Colon (tissue), 2 donors: ENCODE results near the gene MED12L.
A peak's percentile ranks its signal among the peaks of the same experiment; 100 is the strongest.
"Not testable (repeated sequence)": the region's sequence is repeated elsewhere in the genome, so short reads cannot be mapped to it uniquely, and the experiment has no call there.

ENCODE experiments used
- FAIRE-seq: peaks from 2 replicates; lab custom pipeline; 2012; peaks lifted over from hg19 to GRCh38; lab: Jason Lieb, UNC
- donor health status: control.
- donor health status: control.

Gene MED12L

DNA sequence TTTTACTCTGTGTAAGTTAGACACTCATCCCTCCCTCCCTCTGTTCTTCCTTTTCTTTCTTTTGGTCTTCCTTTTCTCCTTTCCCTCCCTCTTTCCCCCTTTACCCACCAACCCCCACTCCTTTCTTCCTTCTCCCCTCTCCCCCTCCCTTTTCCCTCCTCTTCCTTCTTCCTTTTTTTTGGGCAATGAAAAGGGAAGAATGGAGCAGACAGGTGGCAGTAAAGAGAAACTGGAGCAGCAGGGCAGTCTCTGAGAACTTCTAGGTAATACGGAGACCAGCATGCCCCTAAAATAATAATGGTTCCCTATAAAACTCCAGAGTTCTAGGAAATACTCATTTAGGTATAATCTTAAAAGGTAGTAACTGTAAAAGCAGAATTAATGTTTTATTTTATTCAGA lies 129.0 kb downstream of the MED12L start:
- no peak for FAIRE-seq

DNA sequence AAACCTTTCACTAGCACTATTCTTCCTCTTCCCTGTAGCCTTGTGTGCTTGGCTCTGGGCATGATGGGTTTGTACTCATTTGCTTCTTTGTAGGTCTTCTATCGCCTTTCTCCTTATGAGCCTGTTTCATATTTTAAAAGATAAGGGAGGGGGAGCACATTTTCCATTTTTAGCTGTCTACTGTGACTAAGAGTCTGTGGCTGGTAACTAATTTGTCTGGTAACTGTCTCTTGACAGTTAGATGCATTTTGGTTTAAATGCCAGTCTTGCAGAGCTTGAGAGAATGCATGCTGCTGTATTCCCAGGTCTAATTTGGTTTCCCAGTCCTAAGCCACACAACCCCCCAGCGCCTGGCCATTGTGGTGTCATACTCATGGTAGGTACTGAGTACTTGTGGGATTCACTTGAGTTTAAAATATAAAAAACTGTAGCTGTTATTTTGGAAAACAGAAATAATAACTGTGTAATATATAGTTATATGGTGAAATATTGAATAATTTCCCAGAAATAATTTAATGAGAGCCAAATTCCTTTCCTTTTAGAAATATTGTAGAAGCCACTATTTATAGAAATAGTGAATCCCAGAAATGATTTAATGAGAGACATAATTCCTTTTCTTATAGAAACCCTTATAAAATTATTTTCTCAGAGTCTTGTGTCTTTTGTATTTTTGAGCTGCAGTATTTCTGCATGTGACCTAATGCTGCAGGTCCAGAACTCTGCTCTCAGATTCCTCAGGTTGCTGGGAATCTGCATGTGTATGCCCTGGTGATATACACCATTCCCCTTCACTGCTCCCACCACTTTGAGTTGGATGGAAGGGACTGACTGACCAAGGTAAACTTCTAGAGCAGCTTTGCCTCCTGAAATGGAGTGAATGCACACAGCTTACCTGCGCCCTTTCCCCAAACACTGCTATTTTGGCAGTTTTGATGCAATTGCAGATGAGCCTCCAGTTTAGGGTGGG lies 131.5 kb downstream of the MED12L start:
- FAIRE-seq: no peak

DNA sequence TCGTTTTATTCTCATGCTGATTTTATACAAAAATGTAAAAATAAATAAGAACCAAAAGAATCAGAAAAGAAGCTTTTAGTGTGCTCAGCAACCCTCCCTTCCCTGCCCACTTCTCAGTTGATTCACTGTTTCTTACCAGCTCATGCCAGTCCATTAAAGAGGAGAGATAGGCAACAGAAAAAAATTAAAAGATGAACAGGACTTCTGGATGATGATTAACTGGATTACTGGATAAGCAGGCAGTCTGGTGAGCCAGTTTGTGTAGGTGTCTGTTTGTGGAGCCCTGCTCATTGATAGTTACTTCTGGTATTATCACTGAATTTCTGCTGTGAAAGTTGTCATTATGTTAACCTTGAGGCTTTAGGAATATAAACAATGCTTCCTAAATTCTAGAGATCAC lies 132.7 kb downstream of the MED12L start:
- FAIRE-seq: no peak

DNA sequence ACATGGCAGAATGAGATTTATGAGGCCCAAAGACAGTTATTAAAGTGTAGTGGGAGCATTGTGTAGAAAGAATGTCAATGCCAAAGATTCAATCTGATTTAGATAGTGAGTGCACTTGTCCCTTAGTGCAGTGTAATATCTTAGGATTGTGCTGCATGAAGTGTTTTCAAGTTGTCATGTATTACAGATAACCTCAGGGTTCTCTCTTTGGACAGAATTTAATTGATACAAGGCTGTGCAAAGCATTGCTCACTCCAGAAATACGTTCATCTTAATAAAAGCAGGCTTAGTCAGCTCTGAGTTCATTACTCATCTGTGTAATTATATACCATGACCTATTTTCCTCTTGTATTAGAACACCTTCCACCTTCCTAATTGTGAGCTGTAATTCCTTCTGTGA lies 133.6 kb downstream of the MED12L start:
- FAIRE-seq: no peak

DNA sequence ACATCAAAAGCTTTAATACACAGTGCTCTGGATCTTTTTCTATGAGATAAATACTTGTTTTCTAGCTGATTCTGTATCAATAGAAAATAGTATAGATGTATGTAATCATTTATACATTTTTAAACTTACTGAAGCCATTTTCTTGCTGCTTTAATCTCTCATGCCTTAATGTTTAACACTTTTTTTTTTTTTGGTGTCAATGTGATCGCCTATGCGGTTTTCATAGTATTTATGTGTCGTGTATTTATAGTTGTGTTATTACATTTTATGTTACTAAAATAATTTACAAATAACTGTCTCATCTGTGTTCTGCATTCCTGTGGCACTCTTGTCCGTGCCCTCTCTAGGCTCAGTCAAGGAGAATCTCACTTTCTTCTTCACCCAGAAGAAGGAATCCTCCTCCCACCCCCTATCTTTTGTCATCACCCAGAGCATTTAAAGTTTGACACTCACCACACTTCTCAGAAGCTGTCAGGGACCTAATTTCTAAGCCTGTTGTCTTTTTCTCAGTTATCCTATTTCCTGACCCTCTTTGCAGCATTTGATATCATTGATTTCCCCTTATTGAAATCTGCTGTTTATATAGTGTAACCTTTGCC lies 138.9 kb downstream of the MED12L start:
- FAIRE-seq: no peak

DNA sequence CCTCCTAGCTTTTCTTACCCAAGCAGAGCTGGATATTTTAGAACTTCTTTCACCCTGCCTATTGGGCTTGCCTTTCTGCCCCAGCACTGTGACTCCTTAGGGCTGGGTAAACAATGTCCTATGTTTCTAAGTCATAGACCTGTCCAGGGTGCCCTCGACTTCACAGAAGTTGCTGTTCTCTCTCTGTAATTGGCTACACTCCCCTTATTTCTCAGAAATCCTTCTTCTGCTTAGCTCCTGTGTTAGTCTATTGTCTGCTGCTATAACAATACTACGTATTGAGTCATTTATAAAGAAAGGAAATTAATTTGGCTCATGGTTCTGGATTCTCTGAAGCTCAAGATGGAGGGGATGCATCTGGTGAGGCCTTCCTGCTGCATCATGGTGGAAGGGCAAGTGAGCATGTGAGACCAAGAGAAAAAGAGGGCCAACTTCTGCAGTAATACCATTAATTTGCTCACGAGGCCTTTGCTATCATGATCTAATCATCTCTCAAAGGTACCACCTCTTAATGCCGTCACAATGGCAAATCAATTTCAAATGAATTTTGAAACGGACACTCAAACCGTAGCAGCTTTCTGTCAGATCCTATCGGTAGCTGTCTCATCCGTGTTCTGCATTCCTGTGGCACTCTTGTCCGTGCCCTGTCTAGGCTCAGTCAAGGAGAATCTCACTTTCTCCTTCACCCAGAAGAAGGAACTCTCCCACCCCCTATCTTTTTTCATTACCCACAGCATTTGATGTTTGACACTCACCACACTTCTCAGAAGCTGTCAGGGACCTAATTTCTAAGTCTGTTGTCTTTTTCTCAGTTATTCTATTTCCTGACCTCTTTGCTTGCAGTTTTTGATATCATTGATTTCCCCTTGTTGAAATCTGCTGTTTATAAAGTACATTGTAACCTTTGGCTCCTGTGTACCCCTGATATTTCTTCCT lies 139.8 kb downstream of the MED12L start:
- no peak for FAIRE-seq

DNA sequence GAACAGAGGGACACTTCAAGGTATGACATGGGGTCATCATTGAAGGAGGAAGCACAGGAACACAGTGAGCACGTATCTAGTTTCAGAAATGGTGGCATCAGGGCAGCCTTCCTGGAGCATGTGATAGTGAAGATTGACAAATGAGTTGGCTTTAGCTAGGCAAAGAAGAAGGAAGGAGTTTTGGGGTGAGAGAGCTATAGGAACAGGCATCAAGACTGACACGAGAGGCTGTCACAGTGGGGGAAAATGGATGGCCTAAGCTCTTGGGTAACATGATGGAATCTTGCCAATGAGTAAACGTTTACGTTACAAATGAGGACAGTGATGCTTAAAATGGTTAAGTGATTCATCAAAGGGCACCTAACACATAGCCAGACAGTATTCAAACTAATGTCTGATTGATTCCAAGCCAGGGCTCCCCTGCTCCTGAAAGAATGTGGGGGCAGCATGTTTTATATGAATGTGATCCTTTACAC lies 140.7 kb downstream of the MED12L start:
- no peak for FAIRE-seq

DNA sequence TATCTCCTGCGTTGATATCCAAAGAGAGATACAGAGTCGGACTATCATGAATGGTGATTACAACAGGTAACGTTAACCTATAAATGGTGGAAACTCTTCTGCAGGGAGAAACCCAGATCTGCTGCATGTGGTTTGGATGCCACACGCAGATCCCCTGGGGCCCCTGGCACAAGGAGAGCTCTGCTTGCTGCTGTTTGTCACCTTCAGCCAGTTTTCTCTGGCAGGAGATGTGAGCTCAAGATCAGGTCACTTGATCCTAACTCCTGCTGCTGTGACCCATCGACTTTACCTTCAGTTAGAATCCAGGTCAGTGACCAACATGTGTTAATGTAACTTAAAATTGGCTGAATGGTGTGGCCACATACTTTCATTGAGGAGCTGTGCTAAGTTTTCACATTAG lies 141.4 kb downstream of the MED12L start:
- FAIRE-seq: no peak

DNA sequence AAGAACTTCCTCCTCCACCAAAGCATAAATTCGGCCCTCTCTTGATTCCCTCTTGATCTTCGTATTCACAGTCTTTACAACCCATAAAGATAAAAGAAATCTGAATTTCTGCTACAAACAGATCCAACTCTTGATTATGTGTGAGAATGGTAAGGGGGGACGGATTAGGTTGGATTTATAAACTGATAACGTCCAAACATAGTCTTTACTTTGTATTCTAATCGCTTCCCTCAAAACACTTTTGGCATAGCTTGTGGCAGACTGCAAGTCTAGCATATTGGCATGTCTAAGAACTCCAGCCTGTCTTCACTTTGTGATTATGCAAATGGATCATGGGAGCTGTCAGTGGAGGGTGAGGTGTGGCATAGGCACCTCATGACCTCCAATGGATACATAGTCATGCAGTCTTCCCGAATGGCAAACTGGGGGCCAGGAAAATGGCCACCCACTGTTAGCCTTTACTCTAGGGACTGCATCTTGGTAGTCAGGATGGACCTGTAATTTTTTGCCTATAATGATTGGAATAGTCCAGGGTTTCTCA lies 141.9 kb downstream of the MED12L start:
- no peak for FAIRE-seq

DNA sequence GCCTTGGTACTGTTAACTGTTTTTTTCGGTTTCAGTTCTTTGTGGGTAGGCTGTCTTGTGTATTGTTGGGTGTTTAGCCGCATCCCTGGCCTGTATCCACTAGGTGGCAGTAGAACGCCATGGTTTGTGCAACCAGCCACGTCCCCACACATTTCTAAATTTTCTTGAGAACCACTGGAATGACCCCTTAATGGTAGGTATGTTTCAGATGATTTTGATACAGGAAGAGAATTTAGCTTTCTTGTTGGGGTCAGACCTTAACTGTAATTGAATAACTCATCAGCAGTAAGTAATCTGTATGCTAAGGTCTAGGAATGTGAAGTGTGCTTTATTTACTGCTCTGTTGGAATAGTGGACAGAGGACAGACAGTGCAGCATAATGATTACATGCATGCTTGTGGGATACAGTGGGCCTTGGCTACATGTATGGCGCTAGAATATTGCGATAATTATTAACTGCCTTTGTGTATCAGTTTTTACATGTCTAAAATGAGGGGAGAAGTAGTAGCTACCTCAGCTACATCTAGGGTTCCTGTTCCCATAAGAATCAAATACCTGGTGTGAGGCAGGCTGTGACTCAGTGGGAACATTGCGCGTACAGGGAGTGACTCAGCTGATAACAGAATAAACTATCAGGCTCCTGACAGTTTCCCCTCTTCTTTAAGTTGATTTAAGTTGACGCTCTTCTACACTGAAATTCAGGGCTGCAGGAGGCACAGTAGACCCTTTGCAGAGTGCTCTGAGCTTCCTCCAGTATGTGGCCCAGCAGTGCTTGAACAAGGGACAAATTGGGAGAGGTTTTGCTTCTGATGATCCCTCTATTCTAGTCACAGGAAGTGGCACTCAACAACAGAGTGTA lies 142.6 kb downstream of the MED12L start:
- FAIRE-seq: no peak

DNA sequence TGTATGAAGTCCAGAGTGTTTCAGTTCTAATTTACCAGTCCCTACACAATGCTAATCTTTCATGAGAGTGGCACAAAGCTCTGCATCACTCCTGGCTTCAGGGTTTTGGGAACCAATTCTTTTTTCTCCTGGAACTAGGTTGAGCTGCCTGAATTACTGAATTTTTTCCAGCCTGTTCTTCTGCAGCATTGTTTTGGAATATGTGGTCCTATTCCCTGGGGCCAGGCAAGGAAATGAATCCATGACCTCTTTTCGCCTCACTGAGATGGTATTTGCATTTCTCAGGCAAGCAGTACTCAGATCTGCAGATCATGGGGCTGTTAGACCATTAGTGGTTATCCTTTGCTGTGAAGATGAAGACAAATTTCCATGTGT lies 143.2 kb downstream of the MED12L start:
- FAIRE-seq: no peak

DNA sequence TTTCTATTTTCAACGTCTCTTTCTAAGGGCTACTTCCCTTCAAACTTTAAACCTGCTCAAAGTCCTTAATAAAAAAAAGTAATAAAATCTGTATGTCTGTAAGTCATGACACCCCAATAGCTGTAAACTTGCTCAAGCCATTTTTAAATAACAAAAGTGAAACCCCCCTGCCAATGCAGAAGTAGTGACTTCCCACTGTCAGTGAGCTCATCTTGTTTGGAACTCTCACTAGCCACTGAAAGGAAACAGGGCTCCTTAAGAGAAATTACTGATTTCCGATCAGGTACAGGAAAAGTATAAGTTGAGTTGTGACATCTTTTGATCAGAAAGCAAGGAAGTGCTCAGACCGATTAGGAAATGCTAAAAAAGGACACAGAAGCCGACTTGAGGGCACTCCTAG lies 145.2 kb downstream of the MED12L start:
- no peak for FAIRE-seq

DNA sequence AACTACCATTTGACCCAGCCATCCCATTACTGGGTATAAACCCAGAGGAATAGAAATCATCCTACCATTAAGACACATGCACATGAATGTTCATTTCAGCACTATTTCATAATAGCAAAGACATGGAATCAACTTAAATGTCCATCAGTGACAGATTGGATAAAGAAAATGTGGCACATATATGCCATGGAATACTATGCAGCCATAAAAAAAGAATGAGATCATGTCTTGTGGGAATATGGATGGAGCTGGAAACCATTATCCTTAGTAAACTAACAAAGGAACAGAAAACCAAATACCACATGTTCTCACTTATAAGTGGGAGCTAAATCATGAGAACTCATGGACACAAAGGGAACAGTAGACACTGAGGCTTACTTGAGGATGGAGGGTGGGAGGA lies 146.9 kb downstream of the MED12L start:
- not testable (repeated sequence) for FAIRE-seq

DNA sequence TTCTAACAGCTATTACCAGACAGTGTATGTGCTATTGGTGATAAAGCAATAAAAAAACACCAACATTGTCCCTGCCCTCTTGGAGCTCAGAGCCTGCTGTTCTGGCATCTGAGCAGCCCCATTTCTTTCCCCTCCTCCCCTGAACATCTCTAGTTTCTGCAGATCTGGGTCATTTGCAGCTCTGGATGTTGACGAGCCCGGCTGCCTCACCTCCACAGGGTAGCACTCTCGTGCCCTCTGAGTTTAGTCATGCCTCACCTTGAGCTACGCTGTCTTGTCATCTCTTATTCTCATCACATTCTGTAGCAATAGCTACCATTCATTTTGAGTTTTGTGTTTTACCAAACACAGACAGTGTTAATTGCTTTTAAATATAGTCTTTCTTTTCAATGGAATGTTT lies 147.5 kb downstream of the MED12L start:
- FAIRE-seq: no peak

DNA sequence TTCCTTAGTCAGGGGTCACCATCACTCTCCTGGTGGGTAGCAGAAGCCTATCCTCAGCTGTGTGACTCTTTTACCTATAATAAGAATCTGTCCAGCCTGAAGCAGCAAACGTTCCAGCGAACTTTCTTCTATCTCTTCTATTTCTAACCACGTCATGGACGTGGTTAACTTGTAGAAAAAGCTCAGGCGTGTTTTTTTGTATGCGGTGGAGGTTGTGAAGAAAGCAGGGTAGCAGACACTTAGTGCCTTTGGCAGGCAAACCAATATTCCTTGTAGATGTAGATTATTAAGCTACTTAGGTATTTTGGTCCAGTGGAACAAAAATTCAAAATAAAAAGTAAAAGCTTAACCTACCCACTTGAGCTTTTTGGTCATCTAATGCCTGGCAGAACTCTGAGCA lies 149.4 kb downstream of the MED12L start:
- FAIRE-seq: no peak

DNA sequence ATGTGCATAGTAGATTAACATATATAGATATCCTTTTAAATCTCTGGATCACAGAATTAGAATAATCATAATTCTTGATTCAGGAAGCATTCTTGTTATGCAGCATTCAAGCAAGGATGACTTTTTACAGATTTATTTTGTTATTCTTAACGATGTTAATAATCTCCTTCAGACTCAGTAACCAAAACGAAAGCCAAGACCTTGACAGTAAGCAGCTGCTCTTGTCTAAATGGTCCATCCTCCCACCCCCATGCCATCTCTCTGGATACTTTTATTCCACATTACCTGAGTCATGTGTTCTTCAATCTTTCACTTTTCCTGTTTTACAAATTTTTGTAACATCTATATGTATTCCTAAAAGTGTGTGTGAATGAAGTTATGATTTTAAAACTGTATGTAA lies 150.9 kb downstream of the MED12L start:
- no peak for FAIRE-seq

DNA sequence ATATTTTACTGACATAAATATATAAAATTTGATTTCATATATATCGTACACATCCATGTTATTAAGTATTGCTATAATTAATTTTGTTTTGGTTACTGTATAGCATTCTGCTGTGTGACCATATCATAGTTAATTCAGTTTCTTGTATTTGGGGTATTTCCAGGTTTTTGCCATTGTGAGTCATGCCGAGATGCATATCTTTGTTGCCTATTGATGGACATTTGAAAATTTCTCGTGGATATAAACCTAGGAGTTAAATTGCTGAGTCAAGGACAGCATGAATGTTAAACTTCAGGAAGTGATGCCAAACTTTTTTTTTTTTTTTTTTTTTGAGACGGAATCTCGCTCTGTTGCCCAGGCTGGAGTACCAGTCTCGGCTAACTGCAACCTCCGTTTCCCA lies 151.3 kb downstream of the MED12L start:
- FAIRE-seq: peak; percentile 74

DNA sequence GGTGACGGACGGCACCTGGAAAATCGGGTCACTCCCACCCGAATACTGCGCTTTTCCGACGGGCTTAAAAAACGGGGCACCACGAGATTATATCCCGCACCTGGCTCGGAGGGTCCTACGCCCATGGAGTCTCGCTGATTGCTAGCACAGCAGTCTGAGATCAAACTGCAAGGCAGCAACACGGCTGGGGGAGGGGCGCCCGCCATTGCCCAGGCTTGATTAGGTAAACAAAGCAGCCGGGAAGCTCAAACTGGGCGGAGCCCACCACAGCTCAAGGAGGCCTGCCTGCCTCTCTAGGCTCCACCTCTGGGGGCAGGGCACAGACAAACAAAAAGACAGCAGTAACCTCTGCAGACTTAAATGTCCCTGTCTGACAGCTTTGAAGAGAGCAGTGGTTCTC lies 156.5 kb downstream of the MED12L start:
- FAIRE-seq: not testable (repeated sequence)

DNA sequence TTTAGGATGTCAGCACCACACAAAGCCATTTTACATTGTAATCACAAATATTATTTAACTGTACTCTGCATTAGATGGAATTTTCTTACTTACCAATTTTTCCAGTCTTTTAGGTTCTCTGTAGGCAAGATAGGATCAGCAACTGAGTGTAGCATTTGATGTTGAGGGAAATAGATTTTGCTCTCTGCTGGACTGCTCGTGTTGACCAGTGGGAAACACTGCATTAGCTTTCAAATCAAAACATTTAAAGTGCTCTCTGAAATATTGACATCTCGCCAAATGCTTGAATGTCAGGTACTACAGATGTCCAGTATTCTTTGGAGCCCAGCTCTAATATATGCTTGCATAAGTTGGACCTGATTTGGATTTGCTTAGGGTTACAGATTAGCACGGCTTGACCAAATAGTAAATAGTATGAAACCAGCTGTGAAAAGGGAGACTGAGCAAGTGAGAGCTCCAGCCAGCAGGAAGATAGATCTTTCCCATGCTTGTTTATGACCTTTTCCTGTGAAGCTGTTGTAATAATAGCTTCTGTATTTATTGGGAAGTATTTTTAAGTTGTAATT lies 163.4 kb downstream of the MED12L start:
- FAIRE-seq: no peak

DNA sequence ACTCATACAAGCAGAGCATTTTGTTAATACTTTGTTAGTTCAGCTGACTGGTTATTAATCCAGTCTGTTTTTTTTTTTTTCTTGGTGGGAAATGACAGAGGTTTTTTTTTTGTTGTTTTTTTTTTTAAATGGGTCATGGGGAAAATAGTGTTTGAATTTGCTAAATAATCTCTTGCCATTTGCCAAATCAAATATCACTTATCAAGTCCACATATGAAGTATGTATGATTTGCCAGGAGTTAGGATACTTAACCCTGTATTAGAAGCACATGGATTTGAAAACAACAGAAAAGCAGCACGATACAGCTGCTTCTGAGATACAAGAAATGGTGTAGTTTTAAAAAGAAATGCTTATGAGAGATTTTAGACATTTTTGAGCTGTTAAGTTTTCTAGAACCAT lies 171.3 kb downstream of the MED12L start:
- no peak for FAIRE-seq

DNA sequence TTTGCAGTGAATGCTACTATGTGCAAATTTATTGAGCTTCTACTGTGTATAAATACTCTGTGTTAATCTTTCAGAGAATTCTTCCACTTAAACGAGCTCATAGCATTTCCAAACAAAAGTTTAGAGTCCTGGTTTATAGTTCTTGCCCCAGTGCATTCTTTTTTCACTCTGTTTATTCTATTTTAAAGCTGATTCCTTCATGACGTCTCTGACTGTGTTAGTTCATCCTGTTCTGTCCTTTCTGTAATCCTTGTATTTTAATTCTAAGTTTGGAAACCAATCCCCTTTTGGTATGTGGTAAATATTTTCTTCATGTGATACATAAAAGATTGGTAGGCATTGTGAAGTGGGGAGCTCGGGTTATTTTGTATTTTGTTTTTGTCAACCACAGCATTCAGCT lies 174.2 kb downstream of the MED12L start:
- FAIRE-seq: no peak
